NOMO-1 treated with dmso at 0.1 percent for 144 hours (cell line): ENCODE results near the gene ZFTA.

ENCODE experiments used
- DNase-seq: peaks from one replicate; lab custom pipeline; 2025; ENCODE audit not compliant: unreplicated experiment; lab: John Stamatoyannopoulos, UW

ZFTA gene

DNA sequence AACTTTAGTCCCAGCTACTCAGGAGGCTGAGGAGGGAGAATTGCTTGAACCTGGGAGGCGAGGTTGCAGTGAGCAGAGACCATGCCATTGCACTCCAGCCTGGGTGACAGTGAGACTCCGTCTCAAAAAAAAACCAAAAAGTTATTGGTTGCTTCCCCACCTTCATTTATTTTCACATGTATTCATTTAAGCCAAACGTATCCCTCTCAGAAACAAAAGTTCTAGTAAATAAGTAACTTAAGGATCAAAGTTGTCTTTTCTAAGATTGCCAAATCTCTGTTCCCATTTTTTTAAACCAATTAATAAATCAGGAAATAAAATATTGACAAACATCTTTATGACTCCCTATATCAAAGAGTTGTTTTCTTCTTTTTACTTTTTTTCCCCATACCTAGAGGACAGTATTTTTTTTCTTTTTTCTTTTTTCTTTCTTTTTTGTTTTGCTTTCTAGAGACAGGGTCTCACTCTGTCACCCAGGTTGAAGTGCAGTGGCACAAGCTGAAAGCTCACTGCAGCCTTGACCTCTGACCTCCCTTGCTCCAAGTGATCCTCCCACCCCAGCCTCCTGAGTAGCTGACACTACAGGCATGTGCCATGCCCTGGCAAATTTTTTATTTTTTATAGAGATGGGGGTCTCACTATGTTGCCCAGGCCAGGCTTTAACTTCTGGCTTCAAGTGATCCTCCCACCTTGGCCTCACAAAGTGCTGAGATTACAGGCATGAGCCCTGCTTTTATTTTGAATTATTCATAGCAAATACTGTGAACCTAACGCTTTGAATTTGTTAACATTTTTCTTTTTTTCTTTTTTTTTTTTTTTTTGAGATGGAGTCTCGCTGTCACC is 11.4 kb downstream of the ZFTA start:
- no peak for DNase-seq

DNA sequence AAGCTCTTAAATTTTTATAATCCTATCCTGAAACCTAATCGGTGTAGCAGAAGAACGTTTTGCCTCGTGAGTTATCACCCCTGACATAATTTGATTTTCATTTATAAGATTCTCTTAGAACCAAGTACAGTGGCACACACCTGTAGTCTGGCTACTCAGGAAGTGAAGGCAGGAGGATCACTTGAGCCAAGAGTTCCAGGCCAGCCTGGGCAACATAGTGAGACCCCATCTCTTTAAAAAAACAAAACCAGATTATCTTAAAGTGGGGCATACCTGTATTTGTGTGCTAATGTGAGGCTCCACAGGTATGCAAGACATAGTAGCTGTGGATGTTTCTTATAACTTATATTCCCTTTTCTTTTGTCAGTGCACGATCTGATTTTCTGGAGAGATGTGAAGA is 19.0 kb downstream of the ZFTA start:
- DNase-seq = no peak

DNA sequence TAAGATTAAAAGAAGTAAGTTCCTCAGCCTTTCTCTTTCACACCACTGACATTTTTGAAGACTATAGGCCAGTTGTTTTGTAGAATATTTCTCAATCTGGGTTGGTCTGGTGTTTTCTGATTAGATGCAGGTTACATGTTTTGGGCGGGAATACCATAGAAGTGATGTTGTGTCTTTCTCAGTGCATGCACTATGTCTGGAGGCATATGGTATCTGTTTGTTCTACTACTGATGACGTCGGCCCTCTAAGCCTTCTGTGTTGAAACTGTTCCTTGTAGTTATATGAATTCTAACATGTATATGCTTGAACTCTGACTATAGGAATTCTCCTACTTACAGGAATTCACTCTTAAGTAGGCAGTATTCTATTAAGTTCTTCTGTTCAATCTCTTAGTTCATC is 21.6 kb downstream of the ZFTA start:
- no peak for DNase-seq

DNA sequence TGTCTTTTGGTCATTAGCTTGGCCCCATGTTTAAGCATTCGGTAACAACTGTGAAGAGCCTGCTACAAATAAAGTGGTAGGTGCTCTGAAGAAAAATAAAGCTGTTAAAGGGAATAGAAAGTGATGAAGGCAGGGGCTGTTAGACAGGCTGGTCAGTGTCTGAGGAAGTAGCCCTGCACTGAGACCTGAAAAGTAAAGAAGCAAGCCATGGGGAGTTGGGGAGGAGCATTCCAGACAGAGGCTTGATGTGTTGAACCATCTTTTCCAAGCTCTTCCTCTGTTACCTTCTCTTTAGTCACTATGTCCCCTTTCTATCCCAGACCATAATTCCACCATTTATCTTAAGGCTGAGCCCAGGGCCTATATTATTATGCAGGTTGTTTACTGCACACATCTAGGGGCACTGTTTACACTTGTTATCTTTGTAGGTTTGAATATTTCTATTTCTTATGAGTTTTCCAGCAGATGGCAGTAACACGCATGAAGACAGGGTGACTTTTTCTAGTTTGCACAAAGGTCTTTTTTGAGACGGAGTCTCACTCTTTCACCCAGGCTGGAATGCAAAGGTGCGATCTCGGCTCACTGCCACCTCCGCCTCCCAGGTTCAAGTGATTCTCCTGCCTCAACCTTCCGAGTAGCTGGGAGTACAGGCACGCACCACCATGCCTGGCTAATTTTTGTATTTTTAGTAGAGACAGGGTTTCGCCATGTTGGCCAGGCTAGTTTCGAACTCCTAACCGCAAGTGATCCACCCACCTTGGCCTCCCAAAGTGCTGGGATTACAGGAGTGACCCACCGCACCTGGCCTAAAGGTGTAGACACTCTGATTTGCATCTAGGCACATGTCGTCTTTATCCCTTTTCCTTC is 23.0 kb downstream of the ZFTA start:
- DNase-seq = no peak

DNA sequence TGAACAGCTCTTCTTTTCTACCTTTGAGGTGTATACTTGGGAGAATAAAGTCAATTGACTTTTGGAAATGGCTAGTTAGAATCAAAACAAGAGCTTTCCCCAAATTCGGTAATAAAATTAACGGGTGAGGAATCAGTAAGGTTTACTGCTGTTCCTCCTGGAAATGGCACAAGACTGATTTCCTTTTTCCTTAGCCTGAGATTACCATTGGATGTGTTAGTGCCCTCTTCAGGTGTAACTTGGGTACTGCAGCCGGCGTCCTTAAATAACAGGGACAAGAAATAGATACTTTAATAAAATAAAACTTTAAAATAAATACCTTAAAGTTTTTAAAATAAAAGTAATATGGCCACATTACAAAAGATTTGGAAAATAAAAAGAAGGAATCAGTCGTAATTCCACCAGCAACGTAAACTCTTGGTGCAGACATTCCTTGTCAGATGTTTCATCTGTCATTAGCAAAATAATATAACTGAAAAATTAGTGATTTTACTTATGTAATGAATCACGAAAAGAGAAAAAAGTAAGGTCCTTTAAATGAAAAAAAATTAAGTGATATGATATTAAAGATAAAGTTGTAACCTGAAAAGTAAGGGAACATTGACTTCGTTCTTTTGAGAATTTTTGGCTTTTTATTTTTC is 29.7 kb downstream of the ZFTA start:
- DNase-seq = no peak

DNA sequence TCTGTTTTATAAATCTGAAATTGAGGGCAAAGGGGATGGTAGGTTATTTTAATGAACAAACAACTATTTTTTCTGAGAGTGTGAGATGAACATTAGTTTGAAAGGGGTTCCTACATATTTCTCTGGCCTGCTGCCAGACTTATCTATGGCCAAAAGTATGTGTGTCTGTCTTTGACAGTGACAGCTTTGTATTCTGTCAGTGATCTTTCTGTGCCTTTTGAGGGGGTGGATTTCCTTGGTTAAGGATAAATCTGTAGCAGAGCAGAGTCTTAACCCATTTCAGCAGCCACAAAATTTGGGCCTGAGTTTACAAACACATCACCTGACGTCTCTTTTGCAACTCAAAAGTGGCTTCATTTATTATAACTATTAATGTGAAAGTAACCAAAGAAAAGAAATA is 30.9 kb downstream of the ZFTA start:
- no peak for DNase-seq

DNA sequence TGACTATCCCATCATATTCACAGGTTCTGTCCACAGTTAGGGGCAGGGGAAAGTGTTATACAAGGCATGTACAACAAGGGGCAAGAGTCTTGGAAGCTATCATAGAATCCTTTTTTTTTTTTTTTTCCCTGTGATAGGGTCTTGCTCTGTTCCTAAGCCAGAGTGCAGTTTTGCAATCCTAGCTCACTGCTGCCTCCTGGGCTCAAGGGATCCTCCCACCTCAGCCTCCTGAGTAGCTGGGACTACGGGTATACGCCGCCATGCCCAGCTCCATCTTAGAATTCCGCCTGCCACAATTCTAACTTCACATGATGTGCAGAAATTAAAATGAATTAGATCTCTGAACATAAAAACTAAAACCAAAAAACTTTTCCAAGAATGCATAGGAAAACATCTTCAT is 31.7 kb downstream of the ZFTA start:
- no peak for DNase-seq

DNA sequence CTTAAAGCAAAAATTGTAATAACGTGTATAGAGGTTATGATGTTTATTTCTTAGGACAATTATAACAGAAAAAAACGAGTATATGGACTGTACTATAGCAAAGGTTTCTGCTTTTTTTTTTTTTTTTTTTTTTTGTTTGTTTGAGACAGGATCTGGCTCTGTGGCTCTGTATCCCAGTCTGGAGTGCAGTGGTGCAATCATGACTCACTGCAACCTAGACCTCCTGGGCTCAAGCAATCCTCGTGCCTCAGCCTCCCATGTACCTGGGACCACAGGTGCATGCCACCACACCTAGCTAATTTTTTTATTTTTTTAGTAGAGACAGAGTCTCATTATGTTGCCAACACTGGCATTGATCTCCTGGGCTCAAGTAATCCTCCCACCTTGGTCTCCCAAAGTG is 39.2 kb downstream of the ZFTA start:
- no peak for DNase-seq

DNA sequence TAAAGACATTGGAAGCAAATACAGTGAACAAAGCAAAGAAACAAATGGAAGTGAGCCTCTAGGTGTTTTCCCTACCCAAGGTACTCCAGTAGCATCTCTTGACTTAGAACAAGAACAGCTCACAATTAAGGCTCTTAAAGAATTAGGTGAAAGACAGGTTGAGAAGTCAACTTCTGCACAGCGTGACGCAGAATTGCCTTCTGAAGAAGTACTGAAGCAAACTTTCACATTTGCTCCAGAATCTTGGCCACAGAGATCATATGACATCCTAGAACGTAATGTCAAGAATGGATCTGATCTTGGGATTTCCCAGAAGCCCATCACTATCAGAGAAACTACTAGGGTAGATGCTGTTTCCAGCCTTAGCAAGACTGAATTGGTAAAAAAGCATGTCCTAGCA is 48.0 kb downstream of the ZFTA start:
- no peak for DNase-seq

DNA sequence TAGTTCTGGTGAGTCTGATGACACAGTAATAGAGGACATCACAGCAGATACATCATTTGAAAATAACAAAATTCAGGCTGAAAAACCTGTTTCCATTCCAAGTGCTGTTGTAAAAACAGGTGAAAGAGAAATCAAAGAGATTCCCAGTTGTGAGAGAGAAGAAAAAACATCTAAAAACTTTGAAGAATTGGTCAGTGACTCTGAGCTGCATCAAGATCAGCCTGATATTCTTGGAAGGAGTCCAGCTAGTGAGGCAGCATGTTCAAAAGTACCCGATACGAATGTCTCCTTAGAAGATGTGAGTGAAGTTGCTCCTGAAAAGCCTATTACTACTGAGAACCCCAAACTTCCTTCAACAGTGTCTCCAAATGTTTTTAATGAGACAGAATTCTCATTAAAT is 48.6 kb downstream of the ZFTA start:
- DNase-seq = no peak

DNA sequence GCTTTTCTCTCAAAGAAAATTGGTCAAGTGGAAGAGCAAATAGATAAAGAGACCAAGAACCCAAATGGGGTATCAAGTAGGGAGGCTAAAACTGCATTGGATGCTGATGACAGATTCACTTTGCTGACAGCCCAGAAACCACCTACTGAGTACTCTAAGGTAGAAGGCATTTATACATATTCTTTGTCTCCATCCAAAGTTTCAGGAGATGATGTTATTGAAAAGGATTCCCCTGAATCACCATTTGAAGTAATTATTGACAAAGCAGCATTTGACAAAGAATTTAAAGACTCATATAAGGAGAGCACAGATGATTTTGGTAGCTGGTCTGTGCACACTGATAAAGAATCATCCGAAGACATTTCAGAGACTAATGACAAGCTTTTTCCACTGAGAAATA is 49.6 kb downstream of the ZFTA start:
- no peak for DNase-seq
